Smooth muscle cell (in vitro differentiated cells): ENCODE measurements around the gene TPH1. TPM values are rescaled to one million over a fixed set of nuclear protein-coding genes. Genes with fewer than 3 reads are reported as not detected.

Source experiments
- DNase-seq: peaks from one replicate; lab custom pipeline; 2025; ENCODE audit not compliant: unreplicated experiment; lab: John Stamatoyannopoulos, UW
- H2AFZ ChIP-seq: fragments of 200-600 bp; sonication (generic); 2 replicates; pipeline ENCODE4 v1.6.0; 2016; ENCODE audit warnings: antibody characterized with exemption, low read depth, mild to moderate bottlenecking
- H3F3A ChIP-seq: fragments of 200-600 bp; sonication (generic); 2 replicates; pipeline ENCODE4 v1.6.0; 2017; ENCODE audit warnings: antibody characterized with exemption, low read depth
- H3K27ac ChIP-seq: fragments of 200-600 bp; sonication (generic); 2 replicates; pipeline ENCODE4 v1.5.1; 2016; ENCODE audit warnings: low read depth, mild to moderate bottlenecking
- H3K27me3 ChIP-seq: fragments of 200-600 bp; sonication (generic); 2 replicates; pipeline ENCODE4 v1.6.1; 2016; ENCODE audit warnings: low read depth, mild to moderate bottlenecking
- H3K36me3 ChIP-seq: fragments of 200-600 bp; sonication (generic); 2 replicates; pipeline ENCODE4 v1.5.1; 2016; ENCODE audit warnings: low read depth
- H3K4me1 ChIP-seq: fragments of 200-600 bp; sonication (generic); 2 replicates; pipeline ENCODE4 v1.5.1; 2016; ENCODE audit warnings: low read depth
- H3K4me2 ChIP-seq: fragments of 200-600 bp; sonication (generic); 2 replicates; pipeline ENCODE4 v1.6.0; 2016; ENCODE audit warnings: mild to moderate bottlenecking
- H3K4me3 ChIP-seq: fragments of 200-600 bp; sonication (generic); 2 replicates; pipeline ENCODE4 v1.5.1; 2016; ENCODE audit warnings: mild to moderate bottlenecking
- H3K79me2 ChIP-seq: fragments of 200-600 bp; sonication (generic); 2 replicates; pipeline ENCODE4 v1.6.0; 2016; ENCODE audit warnings: low read depth, mild to moderate bottlenecking
- H3K9ac ChIP-seq: fragments of 200-600 bp; sonication (generic); 2 replicates; pipeline ENCODE4 v1.6.0; 2016; ENCODE audit warnings: low read depth
- H3K9me3 ChIP-seq: fragments of 200-600 bp; sonication (generic); replicated peaks from 2 replicates; pipeline ENCODE4 v1.5.1; 2016; ENCODE audit warnings: low read depth
- H4K20me1 ChIP-seq: fragments of 200-600 bp; sonication (generic); 2 replicates; pipeline ENCODE4 v1.6.0; 2016; ENCODE audit warnings: low read depth
- CTCF ChIP-seq: fragments of 200-600 bp; sonication (generic); IDR thresholded peaks from 2 replicates; pipeline ENCODE4 v1.5.1; 2017; ENCODE audit warnings: borderline replicate concordance, mild to moderate bottlenecking, antibody characterized with exemption; ENCODE audit not compliant: insufficient read depth, poor library complexity, severe bottlenecking
- WGBS: methylation state at CpG from one replicate; pipeline ENCODE4 v1.1.7; 2016; ENCODE audit warnings: low lambda C conversion rate; 5-methylcytosine and 5-hydroxymethylcytosine counted together
- polyA plus RNA-seq: library from polyadenylated mRNA; unstranded; fragments of >200 nt; fragmentation: Nextera tagmentation; extraction: Ambion mirVana; gene quantifications from 2 replicates; pipeline ENCODE4 v1.2.1, GENCODE V29; 2016
- total RNA-seq: library from RNA; depleted of rRNA; stranded (reverse); fragments of >200 nt; gene quantifications from 2 replicates; pipeline ENCODE4 v1.2.3, GENCODE V29; 2014

Gene TPH1
- total and polyA plus RNA-seq, 2 experiments from 2014 or later, result 0.09 TPM; not detected in 1

DNA sequence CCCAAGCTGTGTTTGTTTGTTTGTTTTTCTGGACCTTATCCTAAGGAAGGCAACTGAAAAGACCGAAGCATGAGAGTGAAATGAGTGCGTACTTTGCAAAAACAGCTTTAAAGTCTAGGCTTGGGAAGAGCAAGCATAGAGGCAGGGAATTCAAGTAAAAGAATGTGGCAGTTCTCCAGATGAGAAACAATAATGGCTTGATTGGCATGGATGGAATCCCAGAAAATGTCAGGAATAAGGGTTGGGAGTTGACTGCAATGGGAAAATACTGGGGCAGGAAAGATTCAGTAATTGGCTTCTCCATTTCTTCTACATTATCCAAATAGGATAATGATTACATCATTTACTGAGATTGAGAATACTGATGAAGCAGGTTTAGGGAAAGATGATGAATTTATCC is 42.3 kb upstream of the TPH1 start:
- Histone ChIP-seq H3K4me3 (no peak overlapping the region), H2AFZ (no peak overlapping the region), H3K9ac (no peak overlapping the region), H3K4me1 (no peaks in the 10 kb centered on the region), H3K79me2 (no peaks in the 10 kb centered on the region), H3K9me3 (no peaks in the 10 kb centered on the region), H3K27ac (no peak overlapping the region), H4K20me1 (no peaks in the 10 kb centered on the region), H3F3A (no peaks in the 10 kb centered on the region), H3K36me3 (peaks cover 40% of the 10 kb centered on the region), H3K4me2 (no peak overlapping the region), H3K27me3 (no peaks in the 10 kb centered on the region)
- no peak for DNase-seq
- no peak for TF ChIP-seq CTCF
- 95% methylated on average over 2 of the region's 2 CpGs for WGBS

DNA sequence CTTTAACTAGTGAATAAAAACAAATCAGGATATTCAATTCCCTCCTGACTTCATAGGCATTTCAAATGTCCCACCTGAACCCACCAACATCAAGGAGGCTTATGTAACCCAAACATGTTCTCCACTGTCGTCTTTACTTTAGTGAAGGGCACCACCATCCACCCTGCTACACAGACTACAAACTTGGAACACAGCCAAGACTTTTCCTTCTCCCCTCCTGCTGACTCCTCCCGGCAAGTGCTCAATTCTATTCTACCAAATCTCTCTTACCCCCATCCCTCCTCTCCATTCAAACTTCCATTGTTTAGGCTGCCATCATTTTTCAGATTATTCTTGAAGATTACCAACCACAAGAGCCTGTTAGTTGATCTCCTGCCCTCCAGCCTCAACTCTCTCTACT is 35.5 kb upstream of the TPH1 start:
- H3K4me1 ChIP-seq, result no peaks in the 10 kb centered on the region
- H3K4me2 ChIP-seq, result no peak overlapping the region
- H3K36me3 ChIP-seq, result peaks cover 18% of the 10 kb centered on the region
- 96% methylated on average over 2 of the region's 2 CpGs for WGBS
- H3K27me3 ChIP-seq, result no peaks in the 10 kb centered on the region
- no peak overlapping the region for H3K9ac ChIP-seq
- no peak for TF ChIP-seq CTCF
- H2AFZ ChIP-seq, result no peak overlapping the region
- H3K27ac ChIP-seq, result no peak overlapping the region
- no peak overlapping the region for H3K4me3 ChIP-seq
- H3K9me3 ChIP-seq, result no peaks in the 10 kb centered on the region
- H4K20me1 ChIP-seq, result no peaks in the 10 kb centered on the region
- H3K79me2 ChIP-seq, result no peaks in the 10 kb centered on the region
- no peak for DNase-seq
- no peaks in the 10 kb centered on the region for H3F3A ChIP-seq

DNA sequence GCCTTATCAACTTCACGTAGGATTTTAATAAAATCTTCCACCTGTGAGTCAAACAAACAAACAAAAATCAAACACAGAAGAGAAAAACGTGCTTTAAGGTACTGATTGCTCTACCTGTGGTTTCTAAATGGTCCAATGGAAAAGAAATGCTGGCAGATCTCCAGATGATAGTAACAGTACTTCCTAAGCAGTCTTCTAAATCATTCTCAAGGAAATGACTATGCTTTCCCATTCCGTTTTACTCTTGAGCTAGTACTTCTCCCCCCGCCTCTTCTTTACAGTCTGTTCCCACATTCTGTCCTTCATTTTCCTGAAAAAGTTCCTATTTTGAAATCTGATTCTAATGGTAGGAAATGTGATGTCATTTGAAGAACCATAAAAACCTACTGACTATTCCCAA is 34.4 kb upstream of the TPH1 start:
- Histone ChIP-seq H3K36me3 (peaks cover 12% of the 10 kb centered on the region), H3K4me3 (no peak overlapping the region), H2AFZ (no peak overlapping the region), H3K27me3 (no peaks in the 10 kb centered on the region), H3K4me2 (no peak overlapping the region), H3K4me1 (no peaks in the 10 kb centered on the region), H3K27ac (no peak overlapping the region), H4K20me1 (no peaks in the 10 kb centered on the region), H3K9me3 (no peaks in the 10 kb centered on the region), H3K9ac (no peak overlapping the region), H3F3A (no peaks in the 10 kb centered on the region), H3K79me2 (no peaks in the 10 kb centered on the region)
- no peak for TF ChIP-seq CTCF
- no peak for DNase-seq
- 85% methylated on average over 4 of the region's 4 CpGs for WGBS

GRCh38 chr11:18078909-18079308 is 32.8 kb upstream of the TPH1 start:
- no peak for TF ChIP-seq CTCF
- 96% methylated on average over 2 of the region's 2 CpGs for WGBS
- no peak for DNase-seq
- Histone ChIP-seq H4K20me1 (no peaks in the 10 kb centered on the region), H3K27ac (no peak overlapping the region), H3K27me3 (no peaks in the 10 kb centered on the region), H3K36me3 (peaks cover 9% of the 10 kb centered on the region), H3K4me3 (no peak overlapping the region), H3K4me1 (no peaks in the 10 kb centered on the region), H3K9me3 (no peaks in the 10 kb centered on the region), H3F3A (no peaks in the 10 kb centered on the region), H3K4me2 (no peak overlapping the region), H3K79me2 (no peaks in the 10 kb centered on the region), H2AFZ (no peak overlapping the region), H3K9ac (no peak overlapping the region)
